ENCODE data around the gene AACS. TPM values are rescaled to one million over a fixed set of nuclear protein-coding genes. Genes with fewer than 3 reads are reported as not detected.

AACS gene
- polyA plus RNA-seq, 3 donors = 4.7 to 7.9 (median 5.1) TPM

DNA sequence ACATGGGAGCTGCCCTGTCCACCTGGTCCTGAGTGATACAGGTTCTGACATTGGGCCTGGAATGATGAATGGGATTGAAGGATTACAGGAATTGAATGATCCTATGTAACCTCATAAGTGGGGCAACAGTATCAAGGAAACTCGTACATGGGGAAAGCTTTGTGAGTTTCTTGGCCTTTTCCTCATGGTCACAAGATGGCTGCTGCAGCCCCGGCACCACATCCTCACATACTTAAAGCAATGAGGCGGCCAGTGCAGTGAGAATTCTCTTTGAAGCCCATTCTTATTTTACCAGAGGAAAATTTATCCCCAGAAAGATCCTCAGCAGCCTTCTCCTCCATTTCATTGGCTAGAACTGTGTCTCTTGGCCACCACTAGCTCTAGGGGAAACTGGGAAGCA is 91.9 kb downstream of the AACS start:
- no peaks in the 10 kb centered on the region for H3K36me3 Mint-ChIP-seq

GRCh38 chr12:125159702-125160101 is 94.5 kb downstream of the AACS start:
- Histone ChIP-seq H3K4me2 (replicated peaks; ENCODE audit: extremely low read depth, low read length, poor library complexity, severe bottlenecking) (no peak overlapping the region), H3K27ac (ENCODE audit: low read depth in 1 of 2, low read length in 2 of 2) (no peak overlapping the region), H3K27me3 (ENCODE audit: control insufficient read depth in 2 of 2, insufficient read depth in 2 of 2, low read length in 2 of 2) (no peaks in the 10 kb centered on the region), H3K36me3 (replicated peaks in 1 of 2; ENCODE audit: control insufficient read depth in 1 of 2, insufficient read depth in 2 of 2, low read length in 2 of 2) (no peaks in the 10 kb centered on the region), H3K9me3 (replicated peaks in 1 of 2; ENCODE audit: control insufficient read depth in 1 of 2, insufficient read depth in 1 of 2, low read length in 2 of 2) (no peaks in the 10 kb centered on the region), H4K20me1 (ENCODE audit: insufficient read depth, low read length) (no peaks in the 10 kb centered on the region), H2AFZ (ENCODE audit: insufficient read depth, low read depth, low read length, poor library complexity, severe bottlenecking) (no peak overlapping the region), H3K9ac (ENCODE audit: insufficient read depth, low read length, poor library complexity, severe bottlenecking) (no peak overlapping the region), H3K4me1 (ENCODE audit: control insufficient read depth in 1 of 2, insufficient read depth in 2 of 2, low read length in 2 of 2) (no peaks in the 10 kb centered on the region), H3K4me3 (replicated peaks in 1 of 3; ENCODE audit: low read depth in 2 of 3, low read length in 3 of 3) (no peak overlapping the region), H3K79me2 (ENCODE audit: insufficient read depth, low read length) (no peaks in the 10 kb centered on the region)
- no peak for TF ChIP-seq CTCF (IDR thresholded peaks at IDR 0.05)
- 86% methylated on average over 3 of the region's 3 CpGs for WGBS (ENCODE audit: insufficient coverage)
- H3K9me3 Mint-ChIP-seq = peaks cover 0 to 17% (median 2%) of the 10 kb centered on the region in 7 donors
- peaks cover 6 to 12% (median 7%) of the 10 kb centered on the region in 3 donors for H3K27me3 Mint-ChIP-seq (ENCODE audit: low read depth in 3 of 3)
- no peaks in the 10 kb centered on the region for H3K36me3 Mint-ChIP-seq
- DNase-seq = no peak
- intact Hi-C loops (cut with micrococcal nuclease) = no loop called here
- H3K4me3 Mint-ChIP-seq = no peak overlapping the region
- H3K4me1 Mint-ChIP-seq = no peaks in the 10 kb centered on the region
- H3K27ac Mint-ChIP-seq = no peak overlapping the region

More for the DNA sequence above, 91.9 kb downstream of the AACS start:
- Histone ChIP-seq H3K79me2 (ENCODE audit: insufficient read depth, low read length) (no peaks in the 10 kb centered on the region), H3K36me3 (replicated peaks in 1 of 2; ENCODE audit: control insufficient read depth in 1 of 2, insufficient read depth in 2 of 2, low read length in 2 of 2) (no peaks in the 10 kb centered on the region), H3K27ac (ENCODE audit: low read depth in 1 of 2, low read length in 2 of 2) (no peak overlapping the region), H3K27me3 (ENCODE audit: control insufficient read depth in 2 of 2, insufficient read depth in 2 of 2, low read length in 2 of 2) (no peaks in the 10 kb centered on the region), H3K4me2 (replicated peaks; ENCODE audit: extremely low read depth, low read length, poor library complexity, severe bottlenecking) (no peak overlapping the region), H3K9ac (ENCODE audit: insufficient read depth, low read length, poor library complexity, severe bottlenecking) (no peak overlapping the region), H2AFZ (ENCODE audit: insufficient read depth, low read depth, low read length, poor library complexity, severe bottlenecking) (no peak overlapping the region), H4K20me1 (ENCODE audit: insufficient read depth, low read length) (no peaks in the 10 kb centered on the region), H3K4me3 (replicated peaks in 1 of 3; ENCODE audit: low read depth in 2 of 3, low read length in 3 of 3) (no peak overlapping the region), H3K4me1 (ENCODE audit: control insufficient read depth in 1 of 2, insufficient read depth in 2 of 2, low read length in 2 of 2) (no peaks in the 10 kb centered on the region), H3K9me3 (replicated peaks in 1 of 2; ENCODE audit: control insufficient read depth in 1 of 2, insufficient read depth in 1 of 2, low read length in 2 of 2) (no peaks in the 10 kb centered on the region)
- Mint-ChIP-seq H3K4me1 (no peaks in the 10 kb centered on the region), H3K4me3 (no peak overlapping the region), H3K27ac (no peak overlapping the region), H3K27me3 (ENCODE audit: low read depth in 3 of 3) (peaks cover 5 to 14% (median 5%) of the 10 kb centered on the region in 3 donors), H3K9me3 (peaks cover 0 to 21% (median 2%) of the 10 kb centered on the region in 7 donors)
- no CpG with 5 or more reads among the region's 3 CpGs for WGBS (ENCODE audit: insufficient coverage)
- intact Hi-C loops (cut with micrococcal nuclease) = no loop called here
- TF ChIP-seq CTCF (IDR thresholded peaks at IDR 0.05) = no peak
- no peak for DNase-seq
